HG03108 (cell line): ENCODE data around the gene ACOT8.
A peak's percentile ranks its signal among the peaks of the same experiment; 100 is the strongest.
"Not testable (repeated sequence)": the region's sequence is repeated elsewhere in the genome, so short reads cannot be mapped to it uniquely, and the experiment has no call there.

Experiments
- ATAC-seq: cut with Tn5 transposase; IDR thresholded peaks from one replicate; pipeline ENCODE4 v1.9.1; 2021; ENCODE audit warnings: moderate library complexity; ENCODE audit not compliant: unreplicated experiment

Gene ACOT8

GRCh38 chr20:45829673-45830106, 27.5 kb downstream of the ACOT8 start:
- ATAC-seq, result not testable (repeated sequence)

GRCh38 chr20:45828589-45828988, 28.6 kb downstream of the ACOT8 start:
- no peak for ATAC-seq

- no peak for ATAC-seq
Measured at GRCh38 chr20:45827712-45828111, 29.5 kb downstream of the ACOT8 start.

GRCh38 chr20:45827030-45827652, 30.1 kb downstream of the ACOT8 start, which contains the start of gene TNNC2:
TNNC2 (minus strand) TSS chr20:45827312; CDS start chr20:45827248, 64 bp downstream.
- no peak for ATAC-seq

- ATAC-seq, result no peak
Measured at GRCh38 chr20:45826381-45827019, 30.7 kb downstream of the ACOT8 start.

GRCh38 chr20:45823949-45824835, 33.0 kb downstream of the ACOT8 start:
- ATAC-seq, result no peak

- ATAC-seq, result no peak
Measured at GRCh38 chr20:45822857-45823256, 34.3 kb downstream of the ACOT8 start.

- no peak for ATAC-seq
Measured at GRCh38 chr20:45821947-45822346, 35.2 kb downstream of the ACOT8 start.

- no peak for ATAC-seq
Measured at GRCh38 chr20:45819466-45819865, 37.7 kb downstream of the ACOT8 start.

- no peak for ATAC-seq
Measured at GRCh38 chr20:45818239-45818638, 39.0 kb downstream of the ACOT8 start.

- no peak for ATAC-seq
Measured at GRCh38 chr20:45817376-45818194, 39.6 kb downstream of the ACOT8 start.

- no peak for ATAC-seq
Measured at GRCh38 chr20:45816951-45817350, 40.2 kb downstream of the ACOT8 start.

GRCh38 chr20:45814314-45814713, 42.9 kb downstream of the ACOT8 start:
- ATAC-seq, result no peak

- ATAC-seq, result no peak
Measured at GRCh38 chr20:45813489-45813888, 43.7 kb downstream of the ACOT8 start.

GRCh38 chr20:45813006-45813340, 44.2 kb downstream of the ACOT8 start:
- no peak for ATAC-seq

GRCh38 chr20:45812157-45813005, 44.8 kb downstream of the ACOT8 start, which contains the start of gene UBE2C:
UBE2C (plus strand) TSS chr20:45812644; CDS start chr20:45812696, 52 bp downstream.
- ATAC-seq, result peak; percentile 96

GRCh38 chr20:45810191-45810970, 46.8 kb downstream of the ACOT8 start:
- no peak for ATAC-seq

- no peak for ATAC-seq
Measured at GRCh38 chr20:45801851-45802250, 55.3 kb downstream of the ACOT8 start.
